GM19351 (cell line): Measurements from ENCODE around the gene TTLL3.

ENCODE experiments used
- ATAC-seq: cut with Tn5 transposase; IDR thresholded peaks from one replicate; pipeline ENCODE4 v1.9.1; 2021; ENCODE audit warnings: mild to moderate bottlenecking, moderate library complexity; ENCODE audit not compliant: unreplicated experiment

TTLL3 gene

DNA sequence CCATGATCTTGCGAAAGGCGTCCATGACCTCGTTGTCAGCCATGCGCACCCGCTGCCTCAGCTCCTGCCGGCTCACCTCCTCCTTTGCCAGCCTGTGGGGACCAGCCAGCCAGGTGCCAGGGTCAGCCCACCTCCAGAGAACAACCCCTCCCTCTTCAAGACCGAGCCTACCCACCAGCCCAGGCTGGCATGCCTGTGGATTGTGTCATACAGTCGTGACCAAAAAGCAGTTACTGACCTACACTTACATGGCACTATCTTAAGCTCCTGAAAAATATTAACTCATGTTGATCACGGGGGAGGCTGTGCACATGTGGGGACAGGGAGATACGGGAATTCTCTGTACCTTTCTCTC is 29.6 kb upstream of the TTLL3 start:
- peak; percentile 1 for ATAC-seq

DNA sequence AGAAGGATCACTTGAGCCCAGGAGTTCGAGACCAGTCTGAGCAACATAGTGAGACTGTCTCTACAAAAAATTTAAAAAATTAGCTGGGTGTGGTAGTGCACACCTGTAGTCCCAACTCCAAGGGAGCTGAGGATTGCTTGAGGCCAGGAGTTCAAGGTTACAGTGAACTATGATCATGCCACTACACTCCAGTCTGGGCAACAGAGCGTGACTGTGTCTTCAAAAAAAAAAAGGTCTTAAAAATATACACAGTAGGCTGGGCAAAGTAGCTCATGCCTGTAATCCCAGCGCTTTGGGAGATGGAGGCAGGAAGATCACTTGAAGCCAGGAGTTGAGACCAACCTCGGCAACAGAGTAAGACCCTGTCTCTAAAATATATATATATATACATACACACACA is 29.2 kb upstream of the TTLL3 start:
- ATAC-seq: no peak

- ATAC-seq: no peak
These were observed 28.5 kb upstream of the TTLL3 start for GRCh38 chr3:9781551-9781950.

DNA sequence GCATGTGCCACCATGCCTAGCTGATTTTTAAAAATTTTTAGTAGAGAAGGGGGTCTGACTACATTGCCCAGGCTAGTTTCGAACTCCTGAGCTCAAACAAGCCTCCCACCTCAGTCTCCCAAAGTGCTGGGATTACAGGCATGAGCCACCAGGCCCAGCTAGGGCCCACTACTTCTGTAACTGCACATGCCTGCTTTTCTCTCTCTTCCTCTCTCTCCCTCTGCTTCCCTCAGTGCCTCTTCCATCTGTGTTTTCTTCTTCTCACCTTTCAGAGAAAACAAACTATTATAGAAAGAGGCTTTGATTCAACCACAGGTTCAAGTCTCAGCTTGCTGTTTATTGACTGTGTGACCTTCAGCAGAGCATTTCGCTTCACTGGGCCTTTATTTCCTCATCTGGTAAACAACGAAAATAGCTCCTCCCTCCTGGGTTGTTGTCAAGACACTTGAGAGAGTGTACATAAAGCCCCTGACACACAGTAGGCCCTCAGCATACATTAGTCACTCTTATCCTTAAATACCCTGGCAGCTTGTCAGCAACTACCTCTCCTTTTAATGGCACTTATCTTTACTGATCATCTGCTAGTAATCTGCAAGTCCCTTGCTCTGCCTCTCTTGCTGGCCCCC is 28.0 kb upstream of the TTLL3 start:
- no peak for ATAC-seq

- ATAC-seq: no peak
These were observed 27.3 kb upstream of the TTLL3 start for GRCh38 chr3:9782770-9783169.

GRCh38 chr3:9783954-9784353 is 26.1 kb upstream of the TTLL3 start:
- ATAC-seq: no peak

GRCh38 chr3:9784965-9785364 is 25.1 kb upstream of the TTLL3 start:
- ATAC-seq: no peak

DNA sequence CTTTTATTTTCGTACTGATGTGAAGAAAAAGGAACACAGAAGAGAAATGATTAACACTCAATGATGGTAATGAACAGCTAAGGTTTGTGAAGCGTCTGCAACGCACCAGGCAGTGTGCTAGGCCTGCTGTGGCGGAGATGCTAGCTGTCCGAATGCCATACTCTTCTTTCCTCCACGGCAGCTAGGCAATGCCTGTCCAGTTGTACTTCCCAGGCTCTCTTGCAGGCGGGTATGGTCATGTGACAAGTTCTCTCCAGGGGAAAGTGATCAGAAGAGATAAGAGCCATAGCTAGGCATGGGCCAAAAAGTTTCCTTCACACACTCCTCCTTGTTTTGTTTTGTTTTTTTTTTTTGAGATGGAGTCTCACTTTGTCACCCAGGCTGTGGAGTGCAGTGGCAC is 24.5 kb upstream of the TTLL3 start:
- ATAC-seq: no peak

GRCh38 chr3:9786209-9786739 is 23.8 kb upstream of the TTLL3 start:
- ATAC-seq: no peak

DNA sequence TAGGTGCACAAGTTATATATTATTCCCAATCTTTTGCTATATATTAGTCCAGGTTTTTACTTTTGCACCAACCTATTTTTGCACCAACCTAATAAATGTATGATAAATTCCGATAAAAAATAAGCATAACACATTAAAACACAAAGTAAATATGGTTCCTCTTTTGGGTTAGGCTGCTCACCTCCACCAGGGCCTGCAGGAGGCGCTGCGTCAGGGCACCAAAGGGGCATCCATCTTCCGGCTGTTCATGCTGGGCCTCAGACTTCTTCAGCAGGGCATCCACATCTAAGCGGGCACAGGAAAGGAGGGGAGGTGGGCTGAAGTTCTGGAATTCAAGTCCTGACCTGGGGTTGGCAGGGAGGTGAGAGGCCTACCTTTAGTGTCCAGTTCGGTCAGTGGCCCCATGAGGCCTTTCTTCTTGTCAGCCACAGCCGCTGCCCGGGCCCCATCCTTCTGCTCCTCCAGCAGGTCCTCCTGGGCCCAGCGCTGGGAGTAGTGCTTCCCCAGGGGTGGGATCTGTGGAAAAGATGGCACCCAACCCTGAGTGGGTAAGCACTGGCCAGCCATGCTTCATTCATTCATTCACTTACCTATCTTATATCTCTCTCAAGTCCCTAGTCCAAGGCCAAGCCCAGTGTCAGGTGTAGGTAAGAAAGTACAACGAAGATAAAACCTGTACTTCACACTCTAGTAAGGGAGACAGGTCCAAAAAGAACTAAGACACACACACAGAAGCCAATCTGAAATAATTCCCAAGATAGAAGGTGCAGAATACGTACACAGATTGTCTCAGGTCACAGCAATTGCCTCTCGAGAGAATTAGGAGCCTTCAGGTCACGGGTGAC is 23.0 kb upstream of the TTLL3 start:
- ATAC-seq: no peak

GRCh38 chr3:9787714-9788113 is 22.3 kb upstream of the TTLL3 start:
- no peak for ATAC-seq

DNA sequence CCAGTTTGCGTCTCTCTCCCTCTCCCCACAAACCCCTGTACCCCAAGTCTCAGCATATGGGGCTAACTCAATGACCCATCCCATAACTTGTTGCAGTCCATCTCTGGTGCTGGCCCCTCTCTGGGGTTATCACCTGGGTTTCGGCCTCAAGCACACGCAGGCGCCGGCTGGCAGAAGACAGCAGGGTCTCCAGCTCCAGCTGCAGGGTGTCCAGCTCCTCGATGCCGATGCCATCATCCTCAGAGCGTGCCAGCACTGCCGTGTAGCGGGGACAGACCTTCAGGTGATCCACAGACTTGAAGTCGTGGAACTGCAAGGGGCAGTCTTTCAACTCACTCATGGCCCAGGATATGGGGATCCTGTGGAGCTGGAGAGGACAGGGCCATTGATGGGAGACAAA is 18.9 kb upstream of the TTLL3 start:
- no peak for ATAC-seq

DNA sequence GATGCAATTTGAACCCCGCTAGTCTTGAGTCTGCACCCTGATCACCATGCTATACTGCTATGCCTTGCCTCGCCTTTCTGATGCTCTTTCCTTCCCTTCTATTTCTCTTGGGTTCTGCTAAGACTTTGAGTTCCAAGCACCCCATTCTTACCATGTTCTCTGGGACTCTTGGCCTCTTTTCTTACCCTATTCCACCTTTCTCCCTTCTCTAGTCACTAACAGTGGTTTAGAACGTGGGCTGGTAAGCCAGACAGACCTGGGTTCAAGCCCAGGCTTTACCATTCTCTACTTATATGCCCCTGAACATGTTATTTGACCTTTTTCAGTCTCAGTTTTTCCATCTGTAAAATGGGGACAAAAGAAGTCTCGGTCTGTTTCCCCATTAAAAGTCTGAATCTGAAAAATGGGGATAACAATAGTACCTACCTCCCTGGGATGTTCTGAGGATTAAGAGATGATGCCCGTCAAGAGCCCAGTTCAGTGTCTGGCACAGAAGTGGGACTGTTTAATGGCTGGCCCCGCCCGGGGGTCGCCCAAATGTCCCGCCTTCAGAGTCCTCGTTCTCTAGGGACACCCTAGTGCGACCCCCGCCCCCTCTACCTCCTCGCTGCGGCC is 18.2 kb upstream of the TTLL3 start:
- no peak for ATAC-seq

DNA sequence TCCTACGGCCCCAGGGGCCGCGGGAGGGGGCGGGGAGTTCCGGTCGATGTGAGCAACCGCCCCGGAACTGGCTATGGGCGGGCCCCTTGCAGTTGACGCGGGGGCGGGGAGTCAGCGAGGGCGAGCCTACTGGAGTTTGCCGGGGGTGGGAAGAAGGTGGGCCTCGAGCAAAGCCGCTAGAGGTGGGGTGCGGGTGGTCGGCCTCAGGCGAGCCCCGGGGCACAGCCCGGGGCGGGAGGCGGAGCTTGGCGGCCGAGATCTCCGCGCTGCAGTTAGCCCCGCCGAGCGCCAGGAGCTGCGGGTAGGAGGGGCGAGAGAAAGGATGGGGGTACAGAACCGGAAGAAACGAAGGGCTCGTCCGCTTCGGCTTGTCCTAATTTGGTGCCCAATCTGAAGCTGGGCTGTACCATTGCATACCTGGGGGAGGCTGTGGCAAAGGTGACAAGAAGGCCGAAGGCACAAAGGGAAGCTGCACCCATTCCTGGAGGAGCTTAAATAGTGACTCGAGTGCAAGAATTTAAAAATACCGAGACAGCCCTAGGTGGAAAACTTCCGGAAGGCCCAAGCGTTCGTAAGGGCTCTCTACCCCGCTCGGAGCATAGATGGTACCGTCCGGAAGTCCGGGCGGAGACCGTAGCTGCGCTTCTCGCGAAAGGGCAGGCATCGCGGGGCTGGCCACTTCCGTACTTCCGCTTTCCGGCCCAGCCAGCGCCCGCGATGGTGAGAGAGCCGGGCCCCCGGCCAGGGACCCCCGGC is 17.5 kb upstream of the TTLL3 start, which contains the start of the genes ARPC4 and TADA3:
ARPC4 (plus strand) TSS at position 678 of the 756 bp plus-strand sequence; CDS start at position 718, 40 bp downstream.
TADA3 (minus strand) TSS at position 69 of the 756 bp plus-strand sequence. CDS start 1,007 bp downstream, outside the sequence.
- ATAC-seq: peak; percentile 76

GRCh38 chr3:9793161-9793781 is 16.8 kb upstream of the TTLL3 start:
- no peak for ATAC-seq

- ATAC-seq: no peak
These were observed 15.7 kb upstream of the TTLL3 start for GRCh38 chr3:9794400-9794799.

- ATAC-seq: no peak
These were observed 14.9 kb upstream of the TTLL3 start for GRCh38 chr3:9795207-9795606.

- ATAC-seq: no peak
These were observed 12.7 kb upstream of the TTLL3 start for GRCh38 chr3:9797196-9797945.

DNA sequence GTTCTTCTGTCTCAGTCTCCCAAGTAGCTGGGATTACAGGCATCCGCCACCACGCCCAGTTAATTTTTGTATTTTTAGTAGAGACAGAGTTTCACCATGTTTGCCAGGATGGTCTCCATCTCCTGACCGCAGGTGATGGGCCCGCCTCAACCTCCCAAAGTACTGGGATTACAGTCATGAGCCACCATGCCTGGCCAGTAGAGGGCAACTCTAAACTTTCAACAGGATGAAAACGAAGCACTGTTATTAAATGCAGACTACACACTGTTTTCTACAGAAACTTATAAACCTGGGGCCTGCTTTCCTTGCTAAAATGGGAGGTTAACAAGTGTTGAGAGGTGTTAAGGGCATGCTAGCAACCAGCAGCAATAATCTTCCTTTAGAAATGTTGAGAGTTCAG is 9.5 kb upstream of the TTLL3 start:
- ATAC-seq: no peak

GRCh38 chr3:9803494-9803893 is 6.6 kb upstream of the TTLL3 start:
- no peak for ATAC-seq
